Measurements from ENCODE around the gene ERCC3.

The ERCC3 gene

DNA sequence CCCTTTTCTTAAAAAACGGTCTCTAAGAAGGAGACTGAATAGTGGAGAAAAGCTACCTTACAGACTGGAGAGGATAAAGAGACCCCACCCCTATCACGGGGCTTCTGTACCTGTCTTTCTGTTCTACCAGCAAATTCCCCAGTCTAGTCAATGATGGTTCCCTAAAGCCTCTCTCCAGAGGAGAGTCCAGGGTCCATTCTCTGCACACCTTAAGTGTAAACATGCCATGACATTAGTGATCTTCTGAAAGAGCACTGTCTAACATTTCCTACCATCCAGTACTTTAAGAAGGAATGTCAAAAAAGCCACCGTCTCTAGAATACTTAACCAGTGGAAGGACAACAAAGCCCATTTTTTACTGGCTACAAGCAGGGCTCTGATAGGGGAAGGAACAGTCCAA lies 17.0 kb upstream of the ERCC3 start:
- CTCF ChIA-PET = no interaction called here
- TF ChIP-seq, protein P1, sequence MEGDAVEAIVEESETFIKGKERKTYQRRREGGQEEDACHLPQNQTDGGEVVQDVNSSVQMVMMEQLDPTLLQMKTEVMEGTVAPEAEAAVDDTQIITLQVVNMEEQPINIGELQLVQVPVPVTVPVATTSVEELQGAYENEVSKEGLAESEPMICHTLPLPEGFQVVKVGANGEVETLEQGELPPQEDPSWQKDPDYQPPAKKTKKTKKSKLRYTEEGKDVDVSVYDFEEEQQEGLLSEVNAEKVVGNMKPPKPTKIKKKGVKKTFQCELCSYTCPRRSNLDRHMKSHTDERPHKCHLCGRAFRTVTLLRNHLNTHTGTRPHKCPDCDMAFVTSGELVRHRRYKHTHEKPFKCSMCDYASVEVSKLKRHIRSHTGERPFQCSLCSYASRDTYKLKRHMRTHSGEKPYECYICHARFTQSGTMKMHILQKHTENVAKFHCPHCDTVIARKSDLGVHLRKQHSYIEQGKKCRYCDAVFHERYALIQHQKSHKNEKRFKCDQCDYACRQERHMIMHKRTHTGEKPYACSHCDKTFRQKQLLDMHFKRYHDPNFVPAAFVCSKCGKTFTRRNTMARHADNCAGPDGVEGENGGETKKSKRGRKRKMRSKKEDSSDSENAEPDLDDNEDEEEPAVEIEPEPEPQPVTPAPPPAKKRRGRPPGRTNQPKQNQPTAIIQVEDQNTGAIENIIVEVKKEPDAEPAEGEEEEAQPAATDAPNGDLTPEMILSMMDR (IDR thresholded peaks at IDR 0.05; ENCODE audit: control extremely low read depth, extremely low read depth, low read depth, missing control alignments) = no peak
- DNase-seq (ENCODE audit: extremely low spot score) = no peak
- POLR2A ChIA-PET = no interaction called here

DNA sequence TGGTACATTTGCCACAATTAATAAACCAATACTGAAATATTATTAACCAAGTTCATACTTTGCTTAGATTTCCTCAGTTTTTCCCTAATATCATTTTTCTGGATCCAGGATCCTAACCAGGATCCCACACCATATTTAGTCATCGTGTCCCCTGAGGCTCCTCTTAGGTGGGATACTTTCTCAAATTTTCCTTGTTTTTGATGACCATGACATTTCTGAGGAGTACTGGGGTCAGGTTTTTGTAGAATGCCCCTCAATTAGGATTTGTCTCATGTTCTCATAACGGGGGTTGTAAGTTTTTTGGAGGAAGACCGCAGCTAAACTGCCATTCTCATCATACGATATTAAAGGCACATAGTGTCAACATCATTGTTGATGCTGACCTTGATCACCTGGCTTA lies 15.5 kb upstream of the ERCC3 start:
- DNase-seq (ENCODE audit: extremely low spot score) = no peak
- ChIA-PET POLR2A (no interaction called here), CTCF (interaction anchor here (0.7 to 1.7 kb wide), 7 partner anchors 9 to 106 kb away, joined by 3 to 7 read pairs (median 3); no protein-coding TSS in a partner anchor)
- TF ChIP-seq, protein P1 (IDR thresholded peaks at IDR 0.05; ENCODE audit: control extremely low read depth, extremely low read depth, low read depth, missing control alignments) = no peak

DNA sequence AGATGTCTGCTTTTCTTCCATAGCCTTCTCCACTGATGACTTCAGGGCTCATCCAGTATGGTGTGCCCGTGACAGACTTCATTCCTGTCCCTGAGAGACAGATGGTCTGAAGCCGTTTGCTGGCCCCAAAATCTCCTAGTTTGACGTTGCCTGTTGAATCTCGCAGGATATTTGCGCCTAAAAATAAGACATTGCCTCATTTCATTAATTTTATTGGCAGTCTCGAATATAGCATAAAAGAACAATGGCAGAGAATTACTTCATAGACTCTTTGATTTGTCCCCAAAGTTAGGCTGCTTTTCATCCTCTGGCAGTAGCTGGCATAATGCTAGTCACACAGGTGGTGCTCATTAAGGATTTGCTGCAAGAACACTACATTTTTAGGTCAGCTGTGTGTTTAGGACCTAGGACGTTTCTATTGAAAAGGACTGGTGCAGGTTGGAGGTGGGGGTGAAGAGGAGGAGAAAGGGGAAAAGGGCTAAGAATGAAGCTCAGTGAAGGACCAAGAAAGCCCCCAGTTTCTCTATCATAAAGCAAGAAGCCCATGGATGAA lies 14.7 kb upstream of the ERCC3 start:
- TF ChIP-seq, protein P1 (IDR thresholded peaks at IDR 0.05; ENCODE audit: control extremely low read depth, extremely low read depth, low read depth, missing control alignments) = no peak
- ChIA-PET CTCF (interaction anchor here (0.7 to 1.7 kb wide), 8 partner anchors 10 to 107 kb away, joined by 3 to 7 read pairs (median 3); no protein-coding TSS in a partner anchor), POLR2A (no interaction called here)
- no peak for DNase-seq (ENCODE audit: extremely low spot score)

- CTCF ChIA-PET = interaction anchor here (1.1 to 1.4 kb wide), 2 partner anchors 9 to 173 kb away, joined by 3 to 4 read pairs; no protein-coding TSS in a partner anchor
- POLR2A ChIA-PET = interaction anchor here (0.7 kb wide), 1 partner anchor 89 kb away, joined by 5 read pairs; no protein-coding TSS in a partner anchor
- no peak for DNase-seq (ENCODE audit: extremely low spot score)
- TF ChIP-seq, protein P1 (IDR thresholded peaks at IDR 0.05; ENCODE audit: control extremely low read depth, extremely low read depth, low read depth, missing control alignments) = no peak
Measured at GRCh38 chr2:127305990-127306585, 12.1 kb upstream of the ERCC3 start.

DNA sequence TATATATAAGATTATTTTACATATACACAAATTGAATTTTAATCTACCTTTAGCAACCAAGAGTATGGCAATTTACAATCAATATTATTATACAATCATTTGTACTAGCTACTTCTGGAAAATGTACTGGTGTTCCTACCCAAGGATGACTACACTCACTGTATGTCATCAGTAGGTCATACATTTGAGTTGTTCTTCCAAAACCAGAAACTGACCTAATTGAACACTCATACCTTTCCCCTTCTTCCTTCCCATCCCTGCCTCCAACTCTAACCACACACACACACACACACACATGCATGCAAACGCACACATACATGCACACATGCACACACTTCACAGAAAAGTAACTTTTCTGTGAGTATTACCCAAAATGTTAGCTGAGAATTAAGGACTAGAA lies 8.2 kb upstream of the ERCC3 start:
- DNase-seq (ENCODE audit: extremely low spot score) = no peak
- ChIA-PET CTCF (interaction anchor here (1.3 to 1.9 kb wide), 3 partner anchors 9 to 13 kb away, joined by 7 to 13 read pairs (median 7); partner anchors contain the start of gene ERCC3), POLR2A (interaction anchor here (0.6 kb wide), 1 partner anchor 322 kb away, joined by 3 read pairs; no protein-coding TSS in a partner anchor)
- TF ChIP-seq, protein P1 (IDR thresholded peaks at IDR 0.05; ENCODE audit: control extremely low read depth, extremely low read depth, low read depth, missing control alignments) = no peak

DNA sequence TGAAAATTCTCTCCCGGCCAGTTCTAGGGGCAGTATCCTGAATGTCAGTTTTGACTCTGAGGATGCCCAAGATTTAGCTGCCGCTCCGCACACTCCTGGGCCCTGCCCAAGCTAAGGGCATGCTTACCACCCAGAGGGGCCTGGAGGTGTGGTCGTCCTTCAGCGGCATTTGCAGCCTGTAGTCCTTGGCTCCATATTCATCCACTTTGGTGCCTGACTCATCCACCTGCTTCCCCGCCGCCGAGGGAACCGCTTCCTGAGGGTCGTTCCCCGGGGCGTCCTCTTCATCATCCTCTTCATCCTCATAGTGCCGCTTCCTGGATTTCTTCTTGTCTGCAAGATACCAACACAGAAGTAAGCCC lies 577 bp downstream of the ERCC3 start:
- no peak for DNase-seq (ENCODE audit: extremely low spot score)
- TF ChIP-seq, protein P1 (IDR thresholded peaks at IDR 0.05; ENCODE audit: control extremely low read depth, extremely low read depth, low read depth, missing control alignments) = no peak
- POLR2A ChIA-PET = interaction anchor here (0.9 to 1.2 kb wide), 2 partner anchors 8 to 14 kb away, joined by 3 to 4 read pairs; no protein-coding TSS in a partner anchor
- CTCF ChIA-PET = interaction anchor here (0.7 to 3.3 kb wide), 8 partner anchors 9 to 186 kb away, joined by 3 to 13 read pairs (median 5); no protein-coding TSS in a partner anchor

Data from GM10248 (cell line).